GOT3 (cell line): ENCODE data around the gene ZNRD2.

Experiments
- DNase-seq: peaks from one replicate; lab custom pipeline; 2025; ENCODE audit warnings: mixed read lengths; lab: John Stamatoyannopoulos, UW

ZNRD2 gene

GRCh38 chr11:65538232-65538914 is 31.9 kb upstream of the ZNRD2 start:
- no peak for DNase-seq

DNA sequence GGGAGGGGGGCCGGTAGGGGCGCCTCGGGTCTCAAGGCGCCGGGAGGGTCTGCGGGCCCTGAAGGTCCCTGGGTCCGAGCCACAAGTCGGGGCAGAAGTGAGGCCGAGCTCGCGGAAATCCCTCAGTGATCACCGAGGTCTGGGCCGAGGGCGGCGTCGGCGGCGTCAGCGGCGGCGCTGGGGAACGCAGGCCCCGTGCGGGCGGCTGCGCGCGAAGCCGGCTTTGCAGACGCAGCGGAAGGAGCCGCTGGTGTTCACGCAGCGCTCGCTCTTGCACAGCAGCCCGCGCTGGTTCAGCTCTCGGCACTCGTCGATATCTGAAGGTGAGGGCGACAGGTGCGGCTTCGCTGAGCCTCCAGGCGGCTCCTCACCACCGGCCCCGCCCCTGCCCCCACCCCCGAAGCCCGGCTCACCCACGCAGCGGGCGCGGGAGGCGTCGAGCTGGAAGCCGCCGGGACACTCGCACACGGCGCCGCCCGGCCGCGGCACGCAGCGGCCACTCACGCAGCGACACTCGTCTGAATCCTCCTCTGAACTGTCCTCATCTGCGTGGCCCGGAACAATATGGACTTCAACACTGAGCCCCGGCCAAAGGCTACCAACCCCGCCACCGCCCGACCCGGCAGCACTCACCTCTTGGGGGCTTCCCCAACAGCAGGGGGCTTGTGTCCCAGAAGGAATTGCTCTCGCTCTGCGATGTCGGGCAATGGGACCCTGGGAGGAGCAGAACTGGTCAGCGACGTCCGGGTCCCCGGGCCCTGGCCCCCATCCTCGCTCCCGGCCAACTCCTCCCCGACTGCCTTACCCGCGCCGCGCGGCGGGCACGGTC is 31.1 kb upstream of the ZNRD2 start:
- DNase-seq, result no peak

GRCh38 chr11:65539744-65540289 is 30.5 kb upstream of the ZNRD2 start:
- DNase-seq, result no peak

GRCh38 chr11:65540290-65541092 is 29.8 kb upstream of the ZNRD2 start:
- DNase-seq, result peak; percentile 74

DNA sequence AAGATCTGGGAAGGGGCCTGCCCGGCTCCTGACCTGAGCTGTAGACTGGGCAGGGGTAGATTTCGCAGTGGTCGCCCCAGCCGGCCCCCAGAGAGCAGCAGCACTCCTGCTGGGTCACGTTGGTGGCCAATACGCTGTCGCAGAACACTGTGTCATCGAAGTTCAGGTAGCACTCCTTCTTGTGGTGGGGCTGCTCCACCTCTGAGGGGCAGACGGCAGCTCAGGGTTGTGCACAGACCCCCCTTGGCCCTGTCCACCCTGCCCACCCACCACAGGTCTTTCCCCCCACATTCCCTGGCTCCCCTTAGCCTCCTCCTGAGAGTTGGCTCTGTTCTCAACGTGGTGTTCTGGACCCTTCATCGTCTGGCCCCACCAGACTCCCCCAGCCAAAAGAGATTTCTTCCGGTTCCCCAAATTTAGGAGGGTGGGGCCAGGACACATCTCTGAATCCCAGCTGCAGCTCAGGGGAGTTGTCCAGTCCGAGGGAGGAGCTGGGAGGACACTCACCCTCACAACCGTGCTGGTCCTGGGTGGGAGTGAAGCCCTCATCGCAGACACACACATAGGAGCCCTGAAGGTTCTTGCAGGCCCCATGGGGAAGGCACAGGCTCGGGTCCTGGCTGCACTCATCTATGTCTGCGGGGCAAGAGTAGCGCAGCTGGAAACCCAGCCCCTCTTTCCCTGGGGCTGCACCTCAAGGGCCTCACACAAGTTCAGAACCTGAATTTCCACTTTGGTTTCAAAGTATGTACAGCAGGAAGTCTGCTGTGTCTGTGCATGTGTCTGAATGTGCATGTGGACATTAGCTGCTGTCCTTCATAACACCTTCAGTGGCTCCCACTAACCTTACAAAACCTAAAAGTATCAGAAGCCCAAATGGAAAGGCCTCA is 28.9 kb upstream of the ZNRD2 start:
- no peak for DNase-seq

GRCh38 chr11:65542738-65543390 is 27.4 kb upstream of the ZNRD2 start:
- no peak for DNase-seq

GRCh38 chr11:65545853-65546216 is 24.4 kb upstream of the ZNRD2 start:
- no peak for DNase-seq

- no peak for DNase-seq
Measured at GRCh38 chr11:65546217-65546958, 23.9 kb upstream of the ZNRD2 start.

DNA sequence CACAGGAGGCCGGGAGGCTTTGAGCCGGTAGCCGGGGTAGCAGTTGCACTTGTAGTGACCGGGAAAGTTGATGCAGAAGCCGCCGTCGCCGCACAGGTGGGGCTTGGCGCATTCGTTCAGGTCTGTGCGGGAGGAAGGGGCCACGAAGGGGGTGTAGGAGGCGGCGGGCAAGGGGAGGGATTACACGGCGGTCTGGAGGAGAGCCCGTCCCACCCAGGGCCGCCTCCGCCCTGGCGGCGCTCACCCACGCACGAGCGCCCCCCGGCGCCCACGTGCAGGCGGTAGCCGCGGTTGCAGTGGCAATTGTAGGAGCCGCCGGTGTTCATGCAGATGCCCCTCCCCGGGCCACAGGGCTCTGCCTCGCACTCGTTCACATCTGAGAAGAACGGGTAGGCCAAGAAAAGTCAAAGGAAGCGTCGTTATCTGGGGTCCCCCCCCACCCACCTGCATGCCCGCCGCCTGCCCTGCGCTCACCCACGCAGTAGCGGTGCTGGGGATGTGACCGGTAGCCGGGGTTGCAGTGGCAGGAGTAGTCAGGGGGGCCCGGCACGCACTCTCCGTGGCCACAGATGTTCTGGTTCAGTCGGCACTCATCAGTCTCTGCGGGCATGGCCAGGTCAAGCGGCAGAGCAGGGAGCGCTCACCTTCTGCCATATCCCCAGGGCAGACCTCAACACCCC is 22.7 kb upstream of the ZNRD2 start:
- no peak for DNase-seq

DNA sequence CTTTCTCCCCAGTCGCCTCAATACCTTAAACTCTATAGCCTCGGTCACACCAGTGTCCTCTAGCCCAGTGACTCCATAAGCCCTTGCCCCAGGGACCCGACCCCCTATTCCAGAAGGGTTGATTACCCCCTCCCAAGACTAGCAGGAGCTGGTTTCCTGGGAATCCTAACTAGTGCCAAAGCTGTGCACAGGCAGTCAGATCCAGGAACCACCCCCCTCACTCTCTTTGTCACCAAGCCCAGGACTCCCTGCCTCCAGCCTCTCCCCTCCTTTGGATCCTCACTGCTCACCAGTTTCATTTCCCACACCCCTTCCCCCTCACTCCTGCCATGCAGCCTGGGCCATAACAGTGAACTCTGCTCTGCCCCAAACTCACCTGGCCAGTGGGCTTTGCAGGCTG is 21.9 kb upstream of the ZNRD2 start:
- DNase-seq, result no peak

GRCh38 chr11:65549096-65549495 is 21.2 kb upstream of the ZNRD2 start:
- no peak for DNase-seq

- DNase-seq, result no peak
Measured at GRCh38 chr11:65551572-65552387, 18.5 kb upstream of the ZNRD2 start.

GRCh38 chr11:65552388-65552951 is 17.8 kb upstream of the ZNRD2 start:
- DNase-seq, result no peak

- no peak for DNase-seq
Measured at GRCh38 chr11:65553301-65554001, 16.8 kb upstream of the ZNRD2 start.

DNA sequence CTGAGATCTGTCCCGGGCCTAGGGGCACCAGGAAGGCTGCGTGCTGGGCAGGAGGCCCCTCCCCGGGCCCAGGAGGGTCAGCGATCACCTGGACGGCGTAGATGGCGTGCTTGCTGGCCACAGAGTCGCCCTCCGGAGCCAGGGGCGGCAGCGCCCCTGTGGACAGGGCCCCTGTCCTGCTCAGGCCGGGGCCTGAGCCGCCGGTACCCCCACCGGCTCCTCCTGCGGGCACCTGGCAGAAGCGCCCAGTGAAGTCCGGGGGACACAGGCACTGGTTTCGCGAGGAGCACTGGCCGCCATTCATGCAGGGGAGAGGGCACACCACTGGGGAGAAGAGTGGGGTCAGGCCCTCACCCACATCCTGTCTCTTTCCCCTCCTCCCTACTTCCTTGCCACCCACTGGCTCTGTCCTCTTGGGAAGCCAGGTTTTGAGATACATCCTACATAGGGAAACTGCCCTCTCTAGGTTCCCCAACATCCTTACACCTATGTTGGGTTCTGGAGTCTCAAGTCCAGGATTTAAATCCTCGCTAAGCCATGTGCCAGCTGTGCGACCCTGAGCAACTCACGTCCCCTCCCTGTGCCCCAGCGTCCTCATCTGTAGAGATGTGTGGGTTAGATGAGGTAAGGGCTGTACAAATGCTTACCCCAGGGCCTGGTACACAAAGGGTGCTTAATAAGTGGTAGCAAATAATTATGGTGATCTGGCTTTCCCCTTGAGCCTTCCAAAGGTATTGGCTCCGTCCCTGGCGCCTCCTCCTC is 16.0 kb upstream of the ZNRD2 start:
- DNase-seq, result no peak

DNA sequence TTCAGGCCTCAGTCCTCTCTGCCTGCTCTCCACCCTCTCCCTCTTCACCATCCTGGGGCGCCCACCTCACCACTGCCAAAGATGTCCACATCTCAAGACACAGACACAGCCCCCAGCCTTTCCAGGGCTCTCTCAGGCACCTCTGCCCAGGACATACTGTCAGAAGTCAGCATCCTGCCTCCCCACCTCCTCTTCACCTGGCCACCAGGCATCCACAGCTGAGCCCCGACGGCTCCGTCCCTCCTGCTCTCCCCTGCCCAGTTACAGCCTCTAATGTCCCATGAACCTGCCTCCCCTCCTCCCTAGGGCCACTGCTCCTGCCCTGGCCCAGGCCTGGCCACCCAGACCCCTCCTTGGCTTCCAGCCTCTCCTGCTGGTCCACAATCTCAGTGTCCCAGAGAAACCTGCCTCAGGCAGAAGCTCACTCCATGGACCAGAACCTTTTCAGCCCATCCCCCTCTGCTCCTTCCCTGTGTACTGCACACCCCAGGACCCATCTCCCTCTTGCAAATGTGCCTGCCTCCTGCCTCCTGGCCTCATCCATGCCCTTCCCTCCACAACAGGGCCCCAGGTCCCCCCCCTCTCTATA is 15.3 kb upstream of the ZNRD2 start:
- no peak for DNase-seq
